Natural killer cell treated with Interleukin-12 subunit alpha and Interleukin-12 subunit beta and Interleukin-15 and Interleukin-18, amount 100 ng/mL, for 72 hours (primary cell): ENCODE results near the gene SLIT1. TPM values are rescaled to one million over a fixed set of nuclear protein-coding genes. Genes with fewer than 3 reads are reported as not detected.
"Not testable (repeated sequence)": the region's sequence is repeated elsewhere in the genome, so short reads cannot be mapped to it uniquely, and the experiment has no call there.

Experiments
- ATAC-seq, 2 donors: fragments of 150-1000 bp; cut with Tn5 transposase in 1 of 2; sonication (Bioruptor Pico), chemical (Tn5 transposase) in 1 of 2; 2 replicates each; pipeline ENCODE4 v1.10.0; 2021
- DNase-seq: peaks from one replicate; pipeline ENCODE4 v3.0.0; 2022; ENCODE audit warnings: low spot score
- H3K27ac Mint-ChIP-seq, 2 donors: 1 replicate in 1 of 2; 2 replicates in 1 of 2; pipeline ENCODE4 v1.8.0; 2022; ENCODE audit warnings: mixed read lengths in 2 of 2, mild to moderate bottlenecking in 1 of 2, moderate library complexity in 1 of 2
- H3K27me3 Mint-ChIP-seq, 2 donors: 1 replicate in 1 of 2; 2 replicates in 1 of 2; pipeline ENCODE4 v1.8.0; 2022; ENCODE audit warnings: mixed read lengths in 2 of 2
- H3K36me3 Mint-ChIP-seq: one replicate; pipeline ENCODE4 v1.8.0; 2022; ENCODE audit warnings: mixed read lengths
- H3K4me1 Mint-ChIP-seq, 2 donors: 1 replicate in 1 of 2; 2 replicates in 1 of 2; pipeline ENCODE4 v1.8.0; 2022; ENCODE audit warnings: low read depth in 2 of 2, mixed read lengths in 2 of 2, mild to moderate bottlenecking in 1 of 2
- H3K4me3 Mint-ChIP-seq: one replicate; pipeline ENCODE4 v1.8.0; 2022; ENCODE audit warnings: mixed read lengths
- H3K9me3 Mint-ChIP-seq: 2 replicates; pipeline ENCODE4 v1.8.0; 2022; ENCODE audit warnings: mixed read lengths
- total RNA-seq, 2 donors: library from RNA; stranded (reverse); gene quantifications; one replicate each; pipeline ENCODE4 v1.2.3, GENCODE V29; 2022

Gene SLIT1
- total RNA-seq, 2 donors from 2014 or later, result 0.48 to 0.78 TPM

- peak; percentile 54 for DNase-seq
- Mint-ChIP-seq H3K27me3 (no peaks in the 10 kb centered on the region), H3K9me3 (no peaks in the 10 kb centered on the region), H3K4me1 (peaks cover 6 to 7% of the 10 kb centered on the region in 2 donors), H3K4me3 (no peak overlapping the region), H3K27ac (no peak overlapping the region), H3K36me3 (no peaks in the 10 kb centered on the region)
- no peak for ATAC-seq
These were observed 142.8 kb downstream of the SLIT1 start for GRCh38 chr10:97042716-97043562.

- Mint-ChIP-seq H3K9me3 (no peaks in the 10 kb centered on the region), H3K4me3 (no peak overlapping the region), H3K36me3 (no peaks in the 10 kb centered on the region), H3K27ac (no peak overlapping the region), H3K27me3 (no peaks in the 10 kb centered on the region), H3K4me1 (peaks cover 13 to 15% of the 10 kb centered on the region in 2 donors)
- DNase-seq (peak; percentile 34), ATAC-seq (no peak)
These were observed 143.7 kb downstream of the SLIT1 start for GRCh38 chr10:97042081-97042480.

GRCh38 chr10:97040706-97041105 is 145.1 kb downstream of the SLIT1 start:
- Mint-ChIP-seq H3K36me3 (no peaks in the 10 kb centered on the region), H3K27me3 (peaks cover 5 to 7% of the 10 kb centered on the region in 2 donors), H3K27ac (no peak overlapping the region), H3K4me1 (peaks cover 14 to 20% of the 10 kb centered on the region in 2 donors), H3K9me3 (no peaks in the 10 kb centered on the region), H3K4me3 (no peak overlapping the region)
- DNase-seq, result peak; percentile 26
- ATAC-seq, result no peak

- H3K4me3 Mint-ChIP-seq, result no peak overlapping the region
- H3K27ac Mint-ChIP-seq, result no peak overlapping the region
- peaks cover 14 to 20% of the 10 kb centered on the region in 2 donors for H3K4me1 Mint-ChIP-seq
- ATAC-seq (no peak), DNase-seq (peak; percentile 37)
- no peaks in the 10 kb centered on the region for H3K36me3 Mint-ChIP-seq
- peaks cover 8 to 12% of the 10 kb centered on the region in 2 donors for H3K27me3 Mint-ChIP-seq
- no peaks in the 10 kb centered on the region for H3K9me3 Mint-ChIP-seq
These were observed 145.5 kb downstream of the SLIT1 start for GRCh38 chr10:97040248-97040584.

GRCh38 chr10:97039538-97040247 is 146.1 kb downstream of the SLIT1 start:
- Mint-ChIP-seq H3K4me1 (peaks cover 14 to 20% of the 10 kb centered on the region in 2 donors), H3K36me3 (no peaks in the 10 kb centered on the region), H3K4me3 (no peak overlapping the region), H3K27me3 (peaks cover 11 to 12% of the 10 kb centered on the region in 2 donors), H3K27ac (no peak overlapping the region), H3K9me3 (no peaks in the 10 kb centered on the region)
- DNase-seq, result peak; percentile 61
- ATAC-seq, result no peak

- H3K27me3 Mint-ChIP-seq, result peaks cover 11 to 12% of the 10 kb centered on the region in 2 donors
- ATAC-seq, result no peak
- DNase-seq, result peak; percentile 6
- H3K9me3 Mint-ChIP-seq, result no peaks in the 10 kb centered on the region
- H3K36me3 Mint-ChIP-seq, result no peaks in the 10 kb centered on the region
- H3K4me3 Mint-ChIP-seq, result no peak overlapping the region
- H3K4me1 Mint-ChIP-seq, result peaks cover 14 to 20% of the 10 kb centered on the region in 2 donors
- H3K27ac Mint-ChIP-seq, result no peak overlapping the region
These were observed 147.1 kb downstream of the SLIT1 start for GRCh38 chr10:97038688-97039087.

- no peaks in the 10 kb centered on the region for H3K9me3 Mint-ChIP-seq
- ATAC-seq (peak; percentile 78 to 82), DNase-seq (peak; percentile 69)
- peak overlapping the region; percentile 43 for H3K4me3 Mint-ChIP-seq
- H3K36me3 Mint-ChIP-seq, result no peaks in the 10 kb centered on the region
- H3K27me3 Mint-ChIP-seq, result peaks cover 11 to 12% of the 10 kb centered on the region in 2 donors
- H3K4me1 Mint-ChIP-seq, result peaks cover 14 to 20% of the 10 kb centered on the region in 2 donors
- H3K27ac Mint-ChIP-seq, result no peak overlapping the region
These were observed 148.1 kb downstream of the SLIT1 start for GRCh38 chr10:97037365-97038361.

- no peak for ATAC-seq
- Mint-ChIP-seq H3K27ac (no peak overlapping the region), H3K4me3 (no peak overlapping the region)
These were observed 150.6 kb downstream of the SLIT1 start for GRCh38 chr10:97034958-97035769.

GRCh38 chr10:97034301-97034700 is 151.5 kb downstream of the SLIT1 start:
- Mint-ChIP-seq H3K4me1 (peaks cover 14 to 20% of the 10 kb centered on the region in 2 donors), H3K27ac (no peak overlapping the region), H3K36me3 (no peaks in the 10 kb centered on the region), H3K9me3 (no peaks in the 10 kb centered on the region), H3K27me3 (peaks cover 11 to 12% of the 10 kb centered on the region in 2 donors), H3K4me3 (no peak overlapping the region)
- DNase-seq (no peak), ATAC-seq (no peak)

More at GRCh38 chr10:97034958-97035769, 150.6 kb downstream of the SLIT1 start:
- no peaks in the 10 kb centered on the region for H3K36me3 Mint-ChIP-seq
- peaks cover 14 to 20% of the 10 kb centered on the region in 2 donors for H3K4me1 Mint-ChIP-seq
- no peaks in the 10 kb centered on the region for H3K9me3 Mint-ChIP-seq
- DNase-seq, result peak; percentile 52
- H3K27me3 Mint-ChIP-seq, result peaks cover 11 to 12% of the 10 kb centered on the region in 2 donors

GRCh38 chr10:97033841-97034240 is 151.9 kb downstream of the SLIT1 start:
- not testable (repeated sequence) for H3K4me3 Mint-ChIP-seq, ATAC-seq, H3K9me3 Mint-ChIP-seq, H3K27ac Mint-ChIP-seq, H3K36me3 Mint-ChIP-seq
- DNase-seq, result peak; percentile 56
- H3K4me1 Mint-ChIP-seq, result peaks cover 14 to 20% of the 10 kb centered on the region in 2 donors
- peaks cover 11 to 12% of the 10 kb centered on the region in 2 donors for H3K27me3 Mint-ChIP-seq

- H3K27me3 Mint-ChIP-seq, result peaks cover 12 to 14% of the 10 kb centered on the region in 2 donors
- DNase-seq, result no peak
- H3K4me3 Mint-ChIP-seq, result no peak overlapping the region
- ATAC-seq, result no peak
- H3K27ac Mint-ChIP-seq, result no peak overlapping the region
- no peaks in the 10 kb centered on the region for H3K36me3 Mint-ChIP-seq
- H3K9me3 Mint-ChIP-seq, result no peaks in the 10 kb centered on the region
- H3K4me1 Mint-ChIP-seq, result peaks cover 4 to 11% of the 10 kb centered on the region in 2 donors
These were observed 153.1 kb downstream of the SLIT1 start for GRCh38 chr10:97032624-97033023.

GRCh38 chr10:97031459-97031858 is 154.3 kb downstream of the SLIT1 start:
- Mint-ChIP-seq H3K4me3 (no peak overlapping the region), H3K9me3 (no peaks in the 10 kb centered on the region), H3K4me1 (no peaks in the 10 kb centered on the region), H3K36me3 (no peaks in the 10 kb centered on the region), H3K27me3 (peaks cover 12 to 14% of the 10 kb centered on the region in 2 donors), H3K27ac (no peak overlapping the region)
- DNase-seq (peak; percentile 23), ATAC-seq (peak in 1 of 2 donors; percentile 13)
